ENCODE results near the gene HEMK1. TPM values are rescaled to one million over a fixed set of nuclear protein-coding genes. Genes with fewer than 3 reads are reported as not detected.

HEMK1 gene
- total RNA-seq, 3 donors from 2014 or later = 6.1 to 10.7 (median 9.2) TPM

DNA sequence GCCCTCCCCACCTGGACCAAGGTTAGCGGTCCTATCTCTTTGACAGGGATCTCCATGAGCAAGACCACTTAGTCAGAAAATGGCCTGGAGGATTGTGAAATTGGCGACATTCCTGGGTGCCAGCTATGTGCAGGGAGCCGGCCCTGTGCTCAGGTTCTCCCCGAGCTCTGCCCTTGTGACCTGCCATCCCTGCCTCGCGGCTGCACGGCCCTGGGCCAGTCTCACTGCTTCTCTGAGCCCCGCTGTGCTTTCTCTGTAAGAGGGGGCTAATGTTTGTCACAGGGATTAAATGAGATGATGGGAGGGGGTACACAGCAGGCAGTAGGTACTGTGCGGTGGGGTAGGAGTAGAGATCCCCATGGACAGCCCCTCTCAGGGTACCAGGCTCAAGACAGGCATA, 16.7 kb upstream of the HEMK1 start:
- TF ChIP-seq CTCF (IDR thresholded peaks at IDR 0.05) (no peak), POLR2A (IDR thresholded peaks at IDR 0.05) (no peak), POLR2AphosphoS5 (IDR thresholded peaks at IDR 0.05) (no peak)
- Histone ChIP-seq H3K4me3 (no peak overlapping the region), H3K27me3 (no peaks in the 10 kb centered on the region), H3K36me3 (no peaks in the 10 kb centered on the region), H3K9me3 (no peaks in the 10 kb centered on the region), H3K4me1 (no peaks in the 10 kb centered on the region), H3K27ac (no peak overlapping the region)
- intact Hi-C loops (cut with DNase I; ENCODE audit: low total_unique reads) = no loop called here
- DNase-seq (ENCODE audit: low spot score in 2 of 2) = no peak

- intact Hi-C loops (cut with DNase I; ENCODE audit: low total_unique reads) = no loop called here
- Histone ChIP-seq H3K4me3 (no peak overlapping the region), H3K27me3 (no peaks in the 10 kb centered on the region), H3K27ac (no peak overlapping the region), H3K4me1 (no peaks in the 10 kb centered on the region), H3K36me3 (no peaks in the 10 kb centered on the region), H3K9me3 (no peaks in the 10 kb centered on the region)
- TF ChIP-seq POLR2AphosphoS5 (IDR thresholded peaks at IDR 0.05) = no peak
- no peak for DNase-seq (ENCODE audit: low spot score in 2 of 2)
These were observed 14.8 kb upstream of the HEMK1 start for GRCh38 chr3:50554553-50554952.

GRCh38 chr3:50557106-50557505, 12.2 kb upstream of the HEMK1 start:
- Histone ChIP-seq H3K4me3 (no peak overlapping the region), H3K27ac (no peak overlapping the region), H3K4me1 (no peaks in the 10 kb centered on the region), H3K9me3 (no peaks in the 10 kb centered on the region), H3K27me3 (no peaks in the 10 kb centered on the region), H3K36me3 (no peaks in the 10 kb centered on the region)
- intact Hi-C loops (cut with DNase I; ENCODE audit: low total_unique reads) = no loop called here
- no peak for TF ChIP-seq CTCF (IDR thresholded peaks at IDR 0.05)
- TF ChIP-seq POLR2AphosphoS5 (IDR thresholded peaks at IDR 0.05) = no peak
- no peak for TF ChIP-seq POLR2A (IDR thresholded peaks at IDR 0.05)
- no peak for DNase-seq (ENCODE audit: low spot score in 2 of 2)

- Histone ChIP-seq H3K36me3 (no peaks in the 10 kb centered on the region), H3K9me3 (no peaks in the 10 kb centered on the region), H3K4me1 (no peaks in the 10 kb centered on the region), H3K27me3 (no peaks in the 10 kb centered on the region), H3K4me3 (no peak overlapping the region), H3K27ac (no peak overlapping the region)
- intact Hi-C loops (cut with DNase I; ENCODE audit: low total_unique reads) = no loop called here
- TF ChIP-seq POLR2A (IDR thresholded peaks at IDR 0.05) = no peak
- TF ChIP-seq POLR2AphosphoS5 (IDR thresholded peaks at IDR 0.05) = no peak
- TF ChIP-seq CTCF (IDR thresholded peaks at IDR 0.05) = no peak
- DNase-seq (ENCODE audit: low spot score in 2 of 2) = no peak
These were observed 11.4 kb upstream of the HEMK1 start for GRCh38 chr3:50557915-50558314.

- Histone ChIP-seq H3K9me3 (no peaks in the 10 kb centered on the region), H3K27ac (no peak overlapping the region), H3K36me3 (no peaks in the 10 kb centered on the region), H3K4me1 (no peaks in the 10 kb centered on the region), H3K4me3 (no peak overlapping the region), H3K27me3 (no peaks in the 10 kb centered on the region)
- no peak for DNase-seq (ENCODE audit: low spot score in 2 of 2)
- intact Hi-C loops (cut with DNase I; ENCODE audit: low total_unique reads) = no loop called here
- TF ChIP-seq CTCF (IDR thresholded peaks at IDR 0.05) = no peak
- no peak for TF ChIP-seq POLR2A (IDR thresholded peaks at IDR 0.05)
These were observed 9.6 kb upstream of the HEMK1 start for GRCh38 chr3:50559702-50560101.

DNA sequence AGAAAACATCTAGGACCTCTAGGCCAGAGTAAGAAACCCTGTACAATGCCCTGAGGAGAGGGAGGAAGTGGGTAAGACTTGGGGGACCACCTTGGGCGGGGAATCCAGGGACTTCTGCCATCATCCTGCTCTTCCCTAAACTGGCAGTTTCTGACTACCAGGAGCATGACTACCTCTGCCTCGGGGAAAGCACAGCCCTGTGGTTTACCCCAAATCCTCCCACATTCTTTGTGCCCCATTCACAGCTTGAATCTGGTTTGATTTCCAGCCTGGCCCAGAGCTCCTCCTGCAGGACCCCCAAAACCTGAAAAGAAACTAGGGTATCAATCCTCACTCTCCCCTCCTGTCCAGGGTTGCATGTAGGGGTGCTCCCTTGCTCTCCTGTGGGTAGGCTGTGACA, 6.5 kb upstream of the HEMK1 start:
- no peaks in the 10 kb centered on the region for H3K4me1 ChIP-seq
- no peak overlapping the region for H3K4me3 ChIP-seq
- DNase-seq (ENCODE audit: low spot score in 2 of 2) = no peak
- TF ChIP-seq CTCF (IDR thresholded peaks at IDR 0.05) = no peak
- TF ChIP-seq POLR2AphosphoS5 (IDR thresholded peaks at IDR 0.05) = no peak
- no peak for TF ChIP-seq POLR2A (IDR thresholded peaks at IDR 0.05)
- H3K27ac ChIP-seq = no peak overlapping the region
- H3K9me3 ChIP-seq = no peaks in the 10 kb centered on the region
- H3K36me3 ChIP-seq = no peaks in the 10 kb centered on the region
- intact Hi-C loops (cut with DNase I; ENCODE audit: low total_unique reads) = no loop called here
- H3K27me3 ChIP-seq = no peaks in the 10 kb centered on the region

Data from breast epithelium (tissue), 4 donors.